ENCODE results near the gene GFER.
A peak's percentile ranks its signal among the peaks of the same experiment; 100 is the strongest.

Gene GFER

DNA sequence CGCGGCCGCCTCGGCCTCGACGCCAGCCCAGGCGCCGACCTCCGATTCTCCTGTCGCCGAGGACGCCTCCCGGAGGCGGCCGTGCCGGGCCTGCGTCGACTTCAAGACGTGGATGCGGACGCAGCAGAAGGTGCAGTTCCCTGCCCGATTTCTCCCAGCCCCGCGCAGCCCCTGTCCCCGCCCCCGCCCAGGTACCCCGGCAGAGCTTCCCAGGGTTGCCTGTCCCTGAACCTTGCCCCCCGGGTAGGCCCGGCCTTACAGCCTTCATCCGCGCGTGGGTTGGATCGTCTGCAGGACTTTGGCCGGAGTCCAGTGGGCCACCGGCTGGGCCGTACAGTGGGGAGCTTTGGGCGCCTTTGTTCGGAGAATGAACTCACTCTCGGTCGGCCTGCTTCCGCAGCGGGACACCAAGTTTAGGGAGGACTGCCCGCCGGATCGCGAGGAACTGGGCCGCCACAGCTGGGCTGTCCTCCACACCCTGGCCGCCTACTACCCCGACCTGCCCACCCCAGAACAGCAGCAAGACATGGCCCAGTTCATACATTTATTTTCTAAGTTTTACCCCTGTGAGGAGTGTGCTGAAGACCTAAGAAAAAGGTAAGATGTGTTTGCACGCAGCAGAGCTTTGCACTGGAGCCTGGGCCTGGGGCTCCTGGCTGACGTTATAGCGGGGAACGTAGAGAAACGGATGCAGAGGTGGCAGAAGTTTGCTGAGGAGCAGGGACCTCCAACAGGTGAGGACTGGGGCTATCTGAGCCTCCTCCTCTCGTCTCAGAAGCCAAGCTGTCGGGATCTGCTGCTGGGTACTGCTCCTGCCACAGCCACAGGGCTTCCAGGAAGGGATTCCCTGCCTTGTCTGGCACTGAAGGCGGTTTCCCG is 593 bp downstream of the GFER start:
- peak overlapping the region; percentile 83 for H3K27ac ChIP-seq (ENCODE audit: extremely low read depth, low read depth, low read length)
- POLR2A ChIA-PET: interaction anchor here (1.0 to 6.3 kb wide), 7 partner anchors 11 to 171 kb away, joined by 3 to 46 read pairs (median 6); partner anchors contain the start of genes RPS2, TBL3 and TRAF7
- CTCF ChIA-PET: interaction anchor here (0.7 to 4.5 kb wide), 3 partner anchors 20 to 1235 kb away, joined by 3 to 28 read pairs (median 3); no protein-coding TSS in a partner anchor
- H3K9me3 ChIP-seq (ENCODE audit: control insufficient read depth, insufficient read depth, low read depth, low read length): no peaks in the 10 kb centered on the region
- peaks cover 7% of the 10 kb centered on the region; the same call in 1 of the 2 replicates for H3K4me1 ChIP-seq (ENCODE audit: control insufficient read depth, insufficient read depth, low read length)
- peak overlapping the region; percentile 73 for H3K4me3 ChIP-seq (ENCODE audit: low read depth, low read length)
- H3K36me3 ChIP-seq (ENCODE audit: control insufficient read depth in 2 of 2, insufficient read depth in 1 of 2, low read length in 2 of 2): peaks cover 0 to 25% of the 10 kb centered on the region in 2 experiments; a peak in 1 of 3 replicates
- TF ChIP-seq ZNF394 (tag by site-specific recombination; IDR thresholded peaks at IDR 0.05; ENCODE audit: borderline replicate concordance): no peak
- TF ChIP-seq ZBTB1 (tag by site-specific recombination; IDR thresholded peaks at IDR 0.05): no peak
- no peak for TF ChIP-seq YY1 (tag by site-specific recombination; IDR thresholded peaks at IDR 0.05)
- peak; percentile 9; the same call in 1 of the 2 replicates for TF ChIP-seq ZNF660 (tag by site-specific recombination; IDR thresholded peaks at IDR 0.05)
- no peak for TF ChIP-seq ZNF701 (tag by site-specific recombination; IDR thresholded peaks at IDR 0.05)
- TF ChIP-seq ZNF776 (tag by site-specific recombination; IDR thresholded peaks at IDR 0.05; ENCODE audit: borderline replicate concordance): no peak
- TF ChIP-seq EGR2 (tag by site-specific recombination; IDR thresholded peaks at IDR 0.05; ENCODE audit: low read depth): 0 out of 2 replicates have a peak, but pooled peaks have one; percentile 26
- TF ChIP-seq, protein P1, sequence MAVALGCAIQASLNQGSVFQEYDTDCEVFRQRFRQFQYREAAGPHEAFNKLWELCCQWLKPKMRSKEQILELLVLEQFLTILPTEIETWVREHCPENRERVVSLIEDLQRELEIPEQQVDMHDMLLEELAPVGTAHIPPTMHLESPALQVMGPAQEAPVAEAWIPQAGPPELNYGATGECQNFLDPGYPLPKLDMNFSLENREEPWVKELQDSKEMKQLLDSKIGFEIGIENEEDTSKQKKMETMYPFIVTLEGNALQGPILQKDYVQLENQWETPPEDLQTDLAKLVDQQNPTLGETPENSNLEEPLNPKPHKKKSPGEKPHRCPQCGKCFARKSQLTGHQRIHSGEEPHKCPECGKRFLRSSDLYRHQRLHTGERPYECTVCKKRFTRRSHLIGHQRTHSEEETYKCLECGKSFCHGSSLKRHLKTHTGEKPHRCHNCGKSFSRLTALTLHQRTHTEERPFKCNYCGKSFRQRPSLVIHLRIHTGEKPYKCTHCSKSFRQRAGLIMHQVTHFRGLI (tag by site-specific recombination; IDR thresholded peaks at IDR 0.05): no peak
- TF ChIP-seq ZNF514 (tag by site-specific recombination; IDR thresholded peaks at IDR 0.05): no peak
- TF ChIP-seq, protein P2, sequence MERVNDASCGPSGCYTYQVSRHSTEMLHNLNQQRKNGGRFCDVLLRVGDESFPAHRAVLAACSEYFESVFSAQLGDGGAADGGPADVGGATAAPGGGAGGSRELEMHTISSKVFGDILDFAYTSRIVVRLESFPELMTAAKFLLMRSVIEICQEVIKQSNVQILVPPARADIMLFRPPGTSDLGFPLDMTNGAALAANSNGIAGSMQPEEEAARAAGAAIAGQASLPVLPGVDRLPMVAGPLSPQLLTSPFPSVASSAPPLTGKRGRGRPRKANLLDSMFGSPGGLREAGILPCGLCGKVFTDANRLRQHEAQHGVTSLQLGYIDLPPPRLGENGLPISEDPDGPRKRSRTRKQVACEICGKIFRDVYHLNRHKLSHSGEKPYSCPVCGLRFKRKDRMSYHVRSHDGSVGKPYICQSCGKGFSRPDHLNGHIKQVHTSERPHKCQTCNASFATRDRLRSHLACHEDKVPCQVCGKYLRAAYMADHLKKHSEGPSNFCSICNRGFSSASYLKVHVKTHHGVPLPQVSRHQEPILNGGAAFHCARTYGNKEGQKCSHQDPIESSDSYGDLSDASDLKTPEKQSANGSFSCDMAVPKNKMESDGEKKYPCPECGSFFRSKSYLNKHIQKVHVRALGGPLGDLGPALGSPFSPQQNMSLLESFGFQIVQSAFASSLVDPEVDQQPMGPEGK (tag by site-specific recombination; IDR thresholded peaks at IDR 0.05): peak; percentile 27; the same call in 1 of the 2 replicates
- no peak for TF ChIP-seq TRIM28 (IDR thresholded peaks at IDR 0.05; ENCODE audit: borderline replicate concordance, low read length)
- peak; percentile 77 for TF ChIP-seq SCRT2 (tag by site-specific recombination; IDR thresholded peaks at IDR 0.05)
- no peak for TF ChIP-seq ZNF560 (tag by site-specific recombination; IDR thresholded peaks at IDR 0.05; ENCODE audit: borderline replicate concordance)
- no peak for TF ChIP-seq BCL6B (tag by site-specific recombination; IDR thresholded peaks at IDR 0.05)
- TF ChIP-seq ZNF133 (tag by site-specific recombination; IDR thresholded peaks at IDR 0.05): no peak
- TF ChIP-seq ZNF416 (tag by site-specific recombination; IDR thresholded peaks at IDR 0.05): no peak
- no peak for TF ChIP-seq ZNF777 (tag by site-specific recombination; IDR thresholded peaks at IDR 0.05; ENCODE audit: borderline replicate concordance)
- no peak for TF ChIP-seq GLIS2 (tag by site-specific recombination; IDR thresholded peaks at IDR 0.05)
- TF ChIP-seq ZNF707 (tag by site-specific recombination; IDR thresholded peaks at IDR 0.05): no peak
- no peak for TF ChIP-seq BCL11B (tag by site-specific recombination; IDR thresholded peaks at IDR 0.05; ENCODE audit: low read depth)
- TF ChIP-seq SP2 (tag by site-specific recombination; IDR thresholded peaks at IDR 0.05): no peak; the same call in 1 of the 2 replicates
- no peak for TF ChIP-seq ZNF132 (tag by site-specific recombination; IDR thresholded peaks at IDR 0.05; ENCODE audit: borderline replicate concordance)
- no peak for TF ChIP-seq ZNF433 (tag by site-specific recombination; IDR thresholded peaks at IDR 0.05; ENCODE audit: low read depth)
- no peak for TF ChIP-seq ZNF600 (tag by site-specific recombination; IDR thresholded peaks at IDR 0.05)
- TF ChIP-seq ZNF843 (tag by site-specific recombination; IDR thresholded peaks at IDR 0.05): no peak
- TF ChIP-seq ZNF558 (tag by site-specific recombination; IDR thresholded peaks at IDR 0.05): no peak
- TF ChIP-seq ZNF639 (tag by site-specific recombination; IDR thresholded peaks at IDR 0.05): peak; percentile 18; the same call in 1 of the 2 replicates
- no peak for TF ChIP-seq ZBTB21 (tag by site-specific recombination; IDR thresholded peaks at IDR 0.05)
- TF ChIP-seq ZNF704 (tag by site-specific recombination; IDR thresholded peaks at IDR 0.05): no peak
